IMR-90 (cell line): ENCODE data around the gene PLA2G2E. TPM values are rescaled to one million over a fixed set of nuclear protein-coding genes. Genes with fewer than 3 reads are reported as not detected.

Experiments used
- ATAC-seq: fragments of 200-7000 bp; cut with Tn5 transposase; 2 replicates; pipeline ENCODE4 v1.9.1; 2020; ENCODE audit warnings: low read depth, mild to moderate bottlenecking, moderate library complexity
- BruUV-seq: library from RNA; stranded (reverse); fragments of 400-500 nt; replicated peaks from 2 replicates; lab custom pipeline; 2021; lab: Mats Ljungman, UMichigan
- CTCF ChIA-PET: fragments of 300-600 bp; formaldehyde crosslinking; extraction: SDS; loops from one replicate; lab custom pipeline; 2021; ENCODE audit warnings: antibody characterized with exemption; lab: Yijun Ruan, JAX
- POLR2A ChIA-PET: fragments of 300-600 bp; sonication (Branson Sonifier 250); formaldehyde crosslinking; loops from one replicate; lab custom pipeline; 2022; ENCODE audit warnings: antibody characterized with exemption; ENCODE audit not compliant: unreplicated experiment; lab: Charles Lee
- DNase-seq: peaks from one replicate; pipeline ENCODE4 v3.0.0; 2013
- H2AFZ ChIP-seq: replicated peaks from 2 replicates; pipeline ENCODE3; 2013; ENCODE audit warnings: low read length, mild to moderate bottlenecking; ENCODE audit not compliant: poor library complexity
- H2AK5ac ChIP-seq: 2 replicates; pipeline ENCODE4 v1.6.1; 2013; ENCODE audit warnings: low read depth, low read length, inconsistent platforms
- H2AK9ac ChIP-seq: replicated peaks from 2 replicates; pipeline ENCODE3; 2013; ENCODE audit warnings: mild to moderate bottlenecking, low read depth, low read length, moderate library complexity; ENCODE audit not compliant: poor library complexity
- H2BK120ac ChIP-seq: 2 replicates; pipeline ENCODE4 v1.6.1; 2013; ENCODE audit warnings: low read depth, low read length, inconsistent platforms
- H2BK15ac ChIP-seq: 3 replicates; pipeline ENCODE4 v1.6.1; 2013; ENCODE audit warnings: low read depth, low read length, inconsistent platforms
- H2BK20ac ChIP-seq: 2 replicates; pipeline ENCODE4 v1.6.1; 2013; ENCODE audit warnings: low read depth, mild to moderate bottlenecking, inconsistent platforms, low read length, moderate library complexity
- H2BK5ac ChIP-seq: 2 replicates; pipeline ENCODE4 v1.6.1; 2013; ENCODE audit warnings: mild to moderate bottlenecking, low read depth, low read length, inconsistent platforms; ENCODE audit not compliant: poor library complexity, severe bottlenecking
- H3K14ac ChIP-seq: replicated peaks from 2 replicates; pipeline ENCODE4 v1.6.1; 2013; ENCODE audit warnings: low read depth, low read length, inconsistent platforms
- H3K18ac ChIP-seq: 2 replicates; pipeline ENCODE4 v1.6.1; 2013; ENCODE audit warnings: low read depth, low read length, control low read depth
- H3K23ac ChIP-seq: 2 replicates; pipeline ENCODE4 v1.6.1; 2013; ENCODE audit warnings: low read depth, low read length, inconsistent platforms
- H3K27ac ChIP-seq: 2 replicates; pipeline ENCODE4 v1.5.1; 2013; ENCODE audit warnings: mild to moderate bottlenecking, control low read depth, low read length; ENCODE audit not compliant: insufficient read depth
- H3K27me3 ChIP-seq: 2 replicates; pipeline ENCODE4 v1.6.1; 2013; ENCODE audit warnings: low read length; ENCODE audit not compliant: control insufficient read depth, insufficient read depth
- H3K36me3 ChIP-seq: 2 replicates; pipeline ENCODE4 v1.6.1; 2013; ENCODE audit warnings: low read length, mixed read lengths; ENCODE audit not compliant: control insufficient read depth, insufficient read depth
- H3K4ac ChIP-seq: 2 replicates; pipeline ENCODE4 v1.6.1; 2013; ENCODE audit warnings: low read depth, low read length, inconsistent platforms
- H3K4me1 ChIP-seq: 2 replicates; pipeline ENCODE4 v1.6.1; 2013; ENCODE audit warnings: low read length, mixed read lengths; ENCODE audit not compliant: control insufficient read depth, insufficient read depth
- H3K4me2 ChIP-seq: 2 replicates; pipeline ENCODE4 v1.6.1; 2013; ENCODE audit warnings: low read depth, mild to moderate bottlenecking, control low read depth, low read length, moderate library complexity
- H3K4me3 ChIP-seq: 2 replicates; pipeline ENCODE4 v1.5.1; 2013; ENCODE audit warnings: low read depth, mild to moderate bottlenecking, control low read depth, low read length, moderate library complexity; ENCODE audit not compliant: insufficient read depth
- H3K56ac ChIP-seq: 2 replicates; pipeline ENCODE4 v1.6.1; 2013; ENCODE audit warnings: low read length, inconsistent platforms; ENCODE audit not compliant: insufficient read depth; ENCODE audit errors: extremely low read depth
- H3K79me1 ChIP-seq, 2 experiments: 2 replicates each; pipeline ENCODE4 v1.6.1; 2013; ENCODE audit warnings: low read length in 2 of 2, inconsistent platforms in 1 of 2, low read depth in 1 of 2
- H3K9ac ChIP-seq: 2 replicates; pipeline ENCODE4 v1.6.1; 2013; ENCODE audit warnings: low read depth, low read length, control low read depth
- H3K9me1 ChIP-seq: 2 replicates; pipeline ENCODE4 v1.6.1; 2013; ENCODE audit warnings: low read length, inconsistent platforms; ENCODE audit not compliant: insufficient read depth
- H3K9me3 ChIP-seq: 2 replicates; pipeline ENCODE4 v1.6.1; 2013; ENCODE audit warnings: low read length; ENCODE audit not compliant: control insufficient read depth, insufficient read depth
- H4K20me1 ChIP-seq: 2 replicates; pipeline ENCODE4 v1.6.1; 2013; ENCODE audit warnings: low read length, inconsistent platforms; ENCODE audit not compliant: insufficient read depth
- H4K5ac ChIP-seq: 2 replicates; pipeline ENCODE4 v1.6.1; 2013; ENCODE audit warnings: mild to moderate bottlenecking, low read depth, low read length, control low read depth
- H4K8ac ChIP-seq, 2 experiments: 2 replicates each; pipeline ENCODE4 v1.6.1; 2013; ENCODE audit warnings: low read depth in 2 of 2, low read length in 2 of 2, control low read depth in 1 of 2, inconsistent platforms in 1 of 2
- H4K91ac ChIP-seq: 2 replicates; pipeline ENCODE4 v1.6.1; 2013; ENCODE audit warnings: low read depth, low read length, inconsistent platforms; ENCODE audit not compliant: insufficient read depth
- BHLHE40 ChIP-seq: fragments of 150-350 bp; IDR thresholded peaks from 2 replicates; pipeline ENCODE4 v1.6.1; 2016; ENCODE audit warnings: mild to moderate bottlenecking, low read depth, low read length
- CEBPB ChIP-seq: IDR thresholded peaks from 2 replicates; pipeline ENCODE4 v1.6.1; 2012; ENCODE audit warnings: low read depth, low read length, improper control_type of control experiment
- CHD1 ChIP-seq: IDR thresholded peaks from 2 replicates; pipeline ENCODE4 v1.6.1; 2012; ENCODE audit warnings: low read depth, low read length, improper control_type of control experiment
- ELK1 ChIP-seq: fragments of 150-350 bp; IDR thresholded peaks from 2 replicates; pipeline ENCODE4 v1.6.1; 2016; ENCODE audit warnings: low read depth, mild to moderate bottlenecking, low read length, moderate library complexity, borderline replicate concordance
- FOS ChIP-seq: fragments of 150-350 bp; IDR thresholded peaks from 2 replicates; pipeline ENCODE4 v1.6.1; 2016; ENCODE audit warnings: low read depth, low read length
- MAFK ChIP-seq: IDR thresholded peaks from 2 replicates; pipeline ENCODE4 v1.6.1; 2012; ENCODE audit warnings: low read depth, low read length, improper control_type of control experiment
- MAZ ChIP-seq: IDR thresholded peaks from 2 replicates; pipeline ENCODE4 v1.6.1; 2012; ENCODE audit warnings: low read depth, mild to moderate bottlenecking, low read length, improper control_type of control experiment, moderate library complexity, borderline replicate concordance
- MXI1 ChIP-seq: IDR thresholded peaks from 2 replicates; pipeline ENCODE4 v1.6.1; 2012; ENCODE audit warnings: low read depth, mild to moderate bottlenecking, low read length, moderate library complexity, borderline replicate concordance
- NFE2L2 ChIP-seq: fragments of 150-350 bp; IDR thresholded peaks from 2 replicates; pipeline ENCODE4 v1.6.1; 2016; ENCODE audit warnings: low read depth, mild to moderate bottlenecking, low read length
- POLR2A ChIP-seq: IDR thresholded peaks from 2 replicates; pipeline ENCODE4 v1.6.1; 2012; ENCODE audit warnings: mild to moderate bottlenecking, low read depth, low read length
- RAD21 ChIP-seq: IDR thresholded peaks from 2 replicates; pipeline ENCODE4 v1.6.1; 2012; ENCODE audit warnings: low read length, improper control_type of control experiment
- RCOR1 ChIP-seq: IDR thresholded peaks from 2 replicates; pipeline ENCODE4 v1.6.1; 2012; ENCODE audit warnings: mild to moderate bottlenecking, low read length, improper control_type of control experiment; ENCODE audit not compliant: insufficient replicate concordance
- RFX5 ChIP-seq: IDR thresholded peaks from 2 replicates; pipeline ENCODE4 v1.8.0; 2012; ENCODE audit warnings: low read depth, mild to moderate bottlenecking, low read length, moderate library complexity
- SMC3 ChIP-seq: fragments of 150-350 bp; IDR thresholded peaks from 2 replicates; pipeline ENCODE4 v1.6.1; 2016; ENCODE audit warnings: low read depth, mild to moderate bottlenecking, antibody characterized with exemption, low read length, moderate library complexity
- WGBS, 2 experiments: methylation state at CpG; one replicate each; pipeline versions ENCODE4 v1.1.5 to v1.1.7; 2013; ENCODE audit warnings: missing lambda C conversion rate in 2 of 2; ENCODE audit not compliant: insufficient read length in 1 of 2; ENCODE audit errors: extremely low coverage in 2 of 2; 5-methylcytosine and 5-hydroxymethylcytosine counted together
- dilution Hi-C: fragments of 300-500 bp; cut with HindIII; formaldehyde crosslinking; loops from one replicate; pipeline ENCODE4 v1.14.3; 2018; ENCODE audit warnings: low sequenced_read_pairs; ENCODE audit not compliant: unreplicated experiment
- in situ Hi-C: fragments of 300-500 bp; cut with MboI; formaldehyde crosslinking; loops from 3 replicates; pipeline ENCODE4 v1.14.3; 2019; ENCODE audit warnings: low sequenced_read_pairs, inconsistent platforms, mixed read lengths
- intact Hi-C: fragments of 100-400 bp; cut with micrococcal nuclease; formaldehyde crosslinking; loops from 2 replicates; pipeline ENCODE4 v1.10.0; 2022
- polyA plus RNA-seq, 3 experiments: library from polyadenylated mRNA; depleted of rRNA; stranded (reverse); fragments of >200 nt; gene quantifications; 2 replicates each; pipeline ENCODE4 v1.2.3, GENCODE V29; 2012; ENCODE audit warnings: low replicate concordance in 1 of 3
- total RNA-seq: library from RNA; depleted of rRNA; stranded (reverse); fragments of >200 nt; gene quantifications from 2 replicates; pipeline ENCODE4 v1.2.3, GENCODE V29; 2012
- TF ChIP-seq, protein P1 (sequence below): fragments of 150-350 bp; IDR thresholded peaks from 2 replicates; pipeline ENCODE4 v1.6.1; 2017; ENCODE audit warnings: mild to moderate bottlenecking, antibody characterized with exemption, low read length, low read depth
- TF ChIP-seq, protein P2 (sequence below): conservative IDR thresholded peaks from 2 replicates; pipeline ENCODE4 v1.5.1; 2012; ENCODE audit warnings: mild to moderate bottlenecking, low read depth, low read length, improper control_type of control experiment

PLA2G2E gene
- total and polyA plus RNA-seq, 2 of the 4 experiments (the other 2 are of a cell fraction), result not detected

DNA sequence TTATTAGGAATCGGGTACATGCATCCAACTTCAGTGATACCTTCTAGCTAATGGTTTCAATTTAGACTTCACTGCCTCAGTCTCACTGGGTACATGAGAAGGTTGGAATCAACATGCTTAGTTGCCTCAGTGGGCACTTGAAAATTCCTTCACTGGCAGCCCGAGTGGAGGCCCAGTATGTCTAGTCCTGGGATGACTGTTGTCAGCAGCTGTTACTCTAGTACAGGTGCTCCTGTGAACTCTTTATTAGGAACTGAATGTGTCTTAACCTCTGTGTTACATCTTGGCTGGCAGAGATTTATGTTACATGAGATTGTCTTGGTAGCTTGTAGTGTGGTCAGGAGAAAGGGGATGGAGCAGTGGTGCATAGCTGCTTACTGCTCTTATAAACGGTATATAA, 13.4 kb downstream of the PLA2G2E start:
- Histone ChIP-seq H2BK20ac (no peak overlapping the region), H4K8ac (no peak overlapping the region), H3K4me3 (no peak overlapping the region), H2BK5ac (no peak overlapping the region), H3K9me3 (no peaks in the 10 kb centered on the region), H3K9ac (no peak overlapping the region), H3K4me1 (no peaks in the 10 kb centered on the region), H3K23ac (no peak overlapping the region), H3K79me1 (peaks cover 0 to 4% of the 10 kb centered on the region in 2 experiments; a peak in 3 of 4 replicates), H3K18ac (no peak overlapping the region), H2AK5ac (no peak overlapping the region), H3K14ac (no peak overlapping the region), H3K9me1 (no peaks in the 10 kb centered on the region), H2BK120ac (no peak overlapping the region), H2AFZ (no peak overlapping the region), H3K36me3 (peaks cover 33% of the 10 kb centered on the region), H4K20me1 (peaks cover 2% of the 10 kb centered on the region), H2BK15ac (no peak overlapping the region), H2AK9ac (no peak overlapping the region), H3K56ac (no peak overlapping the region), H3K4ac (no peak overlapping the region), H3K27ac (no peak overlapping the region), H3K4me2 (no peak overlapping the region), H4K5ac (no peak overlapping the region), H3K27me3 (no peaks in the 10 kb centered on the region), H4K91ac (no peak overlapping the region)
- ChIA-PET POLR2A (interaction anchor here (0.6 kb wide), 1 partner anchor 221 kb away, joined by 3 read pairs; no protein-coding TSS in a partner anchor), CTCF (interaction anchor here (0.6 kb wide), 1 partner anchor 284 kb away, joined by 3 read pairs; no protein-coding TSS in a partner anchor)
- in situ Hi-C loops, result loop anchor here (10.0 kb wide), 1 partner anchor 585 kb away; no protein-coding TSS in a partner anchor
- TF ChIP-seq CHD1 (no peak), MAFK (no peak), POLR2A (no peak), NFE2L2 (no peak), RAD21 (no peak), FOS (no peak), MXI1 (no peak), RCOR1 (no peak), SMC3 (no peak), MAZ (no peak), BHLHE40 (no peak), CEBPB (no peak), RFX5 (no peak), ELK1 (no peak)
- TF ChIP-seq, protein P1, sequence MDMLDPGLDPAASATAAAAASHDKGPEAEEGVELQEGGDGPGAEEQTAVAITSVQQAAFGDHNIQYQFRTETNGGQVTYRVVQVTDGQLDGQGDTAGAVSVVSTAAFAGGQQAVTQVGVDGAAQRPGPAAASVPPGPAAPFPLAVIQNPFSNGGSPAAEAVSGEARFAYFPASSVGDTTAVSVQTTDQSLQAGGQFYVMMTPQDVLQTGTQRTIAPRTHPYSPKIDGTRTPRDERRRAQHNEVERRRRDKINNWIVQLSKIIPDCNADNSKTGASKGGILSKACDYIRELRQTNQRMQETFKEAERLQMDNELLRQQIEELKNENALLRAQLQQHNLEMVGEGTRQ, result no peak
- TF ChIP-seq, protein P2, sequence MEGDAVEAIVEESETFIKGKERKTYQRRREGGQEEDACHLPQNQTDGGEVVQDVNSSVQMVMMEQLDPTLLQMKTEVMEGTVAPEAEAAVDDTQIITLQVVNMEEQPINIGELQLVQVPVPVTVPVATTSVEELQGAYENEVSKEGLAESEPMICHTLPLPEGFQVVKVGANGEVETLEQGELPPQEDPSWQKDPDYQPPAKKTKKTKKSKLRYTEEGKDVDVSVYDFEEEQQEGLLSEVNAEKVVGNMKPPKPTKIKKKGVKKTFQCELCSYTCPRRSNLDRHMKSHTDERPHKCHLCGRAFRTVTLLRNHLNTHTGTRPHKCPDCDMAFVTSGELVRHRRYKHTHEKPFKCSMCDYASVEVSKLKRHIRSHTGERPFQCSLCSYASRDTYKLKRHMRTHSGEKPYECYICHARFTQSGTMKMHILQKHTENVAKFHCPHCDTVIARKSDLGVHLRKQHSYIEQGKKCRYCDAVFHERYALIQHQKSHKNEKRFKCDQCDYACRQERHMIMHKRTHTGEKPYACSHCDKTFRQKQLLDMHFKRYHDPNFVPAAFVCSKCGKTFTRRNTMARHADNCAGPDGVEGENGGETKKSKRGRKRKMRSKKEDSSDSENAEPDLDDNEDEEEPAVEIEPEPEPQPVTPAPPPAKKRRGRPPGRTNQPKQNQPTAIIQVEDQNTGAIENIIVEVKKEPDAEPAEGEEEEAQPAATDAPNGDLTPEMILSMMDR, result no peak
- dilution Hi-C loops, result no loop called here
- TSS peak; percentile 26 for BruUV-seq
- WGBS, 2 experiments, result no CpG with 5 or more reads among the region's 3 CpGs
- ATAC-seq (no peak), DNase-seq (no peak)
- intact Hi-C loops, result loop anchor here (10.0 kb wide), 1 partner anchor 465 kb away; no protein-coding TSS in a partner anchor
